SK-N-DZ (cell line): ENCODE measurements around the gene PLEKHM3.

Experiments
- DNase-seq: peaks from one replicate; pipeline ENCODE4 v3.0.0-alpha.2; 2015; ENCODE audit warnings: low spot score

The PLEKHM3 gene

DNA sequence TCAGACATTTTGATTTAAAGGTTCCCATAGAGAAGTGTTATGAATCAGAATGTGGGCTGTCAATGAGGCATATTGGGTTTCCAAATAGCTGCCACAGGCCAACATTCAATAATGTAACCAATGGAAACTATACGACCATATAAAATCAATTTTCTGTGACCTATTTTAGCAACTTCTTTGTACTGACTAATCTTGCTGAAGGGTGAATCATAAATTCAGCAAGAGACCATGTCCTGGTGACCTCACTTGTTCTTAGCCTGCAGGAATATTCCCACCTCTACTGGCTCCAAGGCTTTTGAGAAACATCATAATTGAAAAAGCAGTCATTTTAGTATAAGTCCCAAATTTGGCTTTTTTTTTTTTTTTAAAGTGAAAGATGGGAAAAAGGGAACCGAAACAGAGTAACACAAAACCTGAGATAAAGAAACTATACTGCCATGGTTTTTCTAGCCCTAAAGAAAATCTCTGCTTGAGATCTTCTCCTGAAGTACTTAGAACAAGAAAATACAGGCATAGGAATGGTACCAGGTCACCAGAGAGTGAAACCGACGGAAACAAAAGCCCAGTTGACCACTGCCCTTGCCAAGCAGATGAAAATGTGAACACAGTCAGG, 32.1 kb downstream of the PLEKHM3 start:
- no peak for DNase-seq

DNA sequence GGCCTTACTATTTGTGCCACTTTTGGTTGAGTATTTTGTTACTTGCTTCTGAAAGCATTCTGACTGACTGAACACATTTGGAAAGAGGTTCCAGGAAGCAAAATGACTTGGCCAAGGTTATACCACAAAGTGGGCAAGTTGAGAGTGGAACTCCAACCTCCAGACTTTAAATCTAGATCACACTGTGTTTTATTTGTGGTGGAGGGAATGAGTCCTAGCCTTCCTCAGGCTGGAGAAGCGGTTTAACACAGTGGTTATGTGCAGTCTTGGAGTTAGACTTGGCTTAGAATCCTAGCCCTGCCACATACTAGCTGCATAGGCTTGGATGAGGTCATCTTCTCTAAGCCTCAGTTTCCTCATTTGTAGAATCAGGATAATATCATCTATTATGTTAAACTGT, 33.4 kb downstream of the PLEKHM3 start:
- no peak for DNase-seq

DNA sequence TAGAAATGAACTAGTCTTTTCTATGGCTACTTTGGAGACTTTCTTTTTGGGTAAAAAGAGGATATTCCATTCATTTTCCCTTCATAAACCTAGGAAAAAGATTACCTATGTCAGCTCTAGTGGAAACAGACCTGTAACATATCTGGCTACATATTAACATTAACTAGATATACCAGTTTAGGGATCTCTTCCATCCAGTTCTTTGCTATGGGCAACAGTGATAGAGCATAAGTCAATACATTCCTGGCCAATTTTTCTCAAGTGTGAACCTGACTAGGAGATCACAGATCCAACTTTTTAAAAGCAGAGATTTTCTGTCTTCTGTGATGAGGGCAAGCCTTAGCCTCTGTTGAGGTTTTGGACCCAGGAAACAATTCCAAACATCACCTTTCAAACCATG, 34.5 kb downstream of the PLEKHM3 start:
- DNase-seq = no peak

DNA sequence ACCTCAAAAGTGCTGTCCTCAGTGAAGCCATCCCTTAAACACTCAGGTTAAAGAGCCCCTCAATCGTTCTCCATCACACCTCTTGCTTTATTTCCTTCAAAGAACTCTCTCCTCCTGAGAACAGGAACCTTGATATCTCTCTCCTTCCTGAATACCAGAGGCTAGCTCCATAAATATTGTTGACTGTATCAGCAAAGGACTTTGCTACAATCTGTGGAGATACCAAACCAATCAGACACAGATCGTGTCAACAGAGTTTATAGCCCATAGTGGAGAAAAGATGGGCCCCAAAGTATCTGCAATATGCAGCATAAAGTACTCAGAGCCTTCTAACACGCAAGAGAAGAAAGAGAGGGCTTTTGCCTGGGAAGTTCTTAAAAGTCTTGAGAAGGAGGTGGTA, 36.4 kb downstream of the PLEKHM3 start:
- DNase-seq = no peak

DNA sequence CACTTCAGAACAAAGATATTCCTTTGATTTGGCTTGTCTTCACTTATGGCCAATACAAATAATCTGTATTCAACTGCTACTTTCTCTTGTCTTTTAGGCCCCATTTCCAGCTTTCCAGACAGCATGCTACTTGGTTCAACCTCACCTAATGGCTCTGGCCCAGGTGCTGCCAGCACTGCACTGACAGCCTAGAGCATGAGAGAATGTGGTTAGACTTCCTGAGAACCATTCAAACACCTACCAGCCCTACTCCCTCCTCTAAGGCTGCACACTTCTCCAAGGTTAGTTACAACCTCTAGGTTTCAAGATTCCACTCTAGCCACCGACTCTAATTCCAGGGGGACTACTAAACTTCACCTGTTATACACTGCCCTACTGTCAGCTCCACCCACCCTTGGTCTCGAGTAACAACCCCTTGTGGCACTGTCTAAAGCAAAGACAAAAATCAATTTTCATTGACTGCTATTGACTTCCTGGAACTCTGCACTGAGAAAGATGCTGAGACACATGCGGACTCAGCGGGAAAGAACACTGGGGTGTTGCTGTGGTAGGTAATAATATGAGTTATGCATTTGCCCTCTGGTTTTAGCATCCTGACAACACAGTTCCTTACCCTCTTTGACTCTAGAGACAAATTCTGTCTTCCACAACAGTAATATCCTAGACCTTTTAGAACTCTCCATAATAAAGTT, 38.2 kb downstream of the PLEKHM3 start:
- no peak for DNase-seq

DNA sequence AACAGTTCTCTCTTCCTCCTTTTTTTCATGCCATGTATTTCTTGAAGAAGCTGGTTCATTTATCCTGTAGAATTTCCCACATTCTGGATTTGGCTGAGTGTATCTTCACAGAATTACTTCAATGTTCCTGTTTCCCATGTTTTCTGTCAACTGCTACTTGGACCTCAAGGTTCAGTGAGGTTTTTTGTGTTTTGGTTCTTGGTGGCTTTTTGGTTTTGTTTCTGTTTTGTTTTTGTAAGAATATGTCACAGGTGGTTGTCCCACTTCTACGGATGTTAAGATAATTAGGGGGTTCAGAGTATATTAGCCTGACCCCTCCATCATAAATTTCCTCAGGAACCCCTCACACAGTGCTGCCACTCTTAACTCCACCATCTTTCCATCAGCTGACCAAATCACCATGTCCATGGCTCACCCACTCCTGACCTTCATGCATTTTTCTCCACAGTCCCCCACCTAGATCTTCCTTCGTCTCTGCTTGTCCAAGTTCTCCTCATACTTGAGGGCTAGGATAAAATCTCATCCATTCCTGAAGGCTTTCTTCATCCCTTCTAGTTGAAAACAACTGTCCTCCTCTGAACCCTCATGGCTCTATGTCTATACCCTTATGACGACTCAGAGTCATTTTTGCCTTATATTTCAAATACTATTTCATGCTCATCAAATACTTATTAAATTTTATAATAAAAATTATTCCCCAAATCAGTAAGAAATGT, 40.4 kb downstream of the PLEKHM3 start:
- no peak for DNase-seq

DNA sequence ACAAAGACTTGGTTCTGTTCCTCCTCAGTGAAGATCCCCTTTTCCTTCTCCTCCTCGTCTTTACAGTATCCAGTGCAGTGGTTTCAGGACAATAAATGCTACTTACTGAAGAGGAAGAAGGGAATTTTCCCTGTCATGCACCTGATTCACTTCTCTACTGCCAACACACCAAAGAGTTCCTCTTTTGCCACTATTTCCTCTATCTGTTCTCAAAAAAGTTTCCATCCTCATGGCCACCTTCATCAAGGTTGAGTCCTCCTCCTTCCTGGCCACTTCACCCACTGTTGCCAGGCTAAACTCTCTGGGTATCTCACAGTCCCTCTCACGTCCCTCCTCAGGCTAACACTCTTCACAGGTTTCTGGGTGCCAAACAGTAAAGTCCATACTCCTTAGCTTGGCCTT, 41.7 kb downstream of the PLEKHM3 start:
- DNase-seq = no peak

DNA sequence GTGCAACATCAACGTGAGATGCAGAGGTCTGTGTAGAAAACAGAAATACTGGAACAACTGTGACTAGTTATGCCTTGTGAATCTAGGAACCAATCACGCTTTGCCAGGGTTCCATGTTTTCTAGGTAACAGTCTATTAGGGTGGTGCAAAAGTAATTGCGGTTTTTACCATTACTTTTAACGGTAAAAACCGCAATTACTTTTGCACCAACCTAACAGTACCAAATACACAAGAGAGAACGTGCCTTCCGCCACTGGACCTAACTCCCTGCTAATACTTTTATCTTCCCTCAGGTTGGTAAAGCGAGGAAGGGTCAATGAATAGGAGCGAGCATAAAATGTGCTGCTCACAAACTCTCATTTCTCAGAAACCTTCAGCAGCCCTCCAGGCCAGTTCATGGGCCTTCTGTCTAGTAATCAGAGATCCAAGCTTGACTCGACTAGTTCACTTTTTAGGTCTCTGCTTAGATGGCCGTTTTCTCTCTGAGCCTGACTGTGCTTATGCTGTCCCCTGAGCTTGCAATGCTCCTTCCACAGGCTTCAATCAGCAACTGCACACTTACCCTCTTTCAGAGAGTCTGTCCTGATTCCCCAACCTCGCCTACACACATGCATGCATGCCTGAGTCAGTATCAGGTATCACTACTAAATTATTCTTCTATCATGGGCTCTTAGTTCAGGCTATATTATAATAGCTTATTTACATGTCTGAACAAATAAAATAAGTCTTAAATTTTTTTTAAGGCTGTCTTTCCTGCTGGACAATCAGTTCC, 47.0 kb downstream of the PLEKHM3 start:
- no peak for DNase-seq

DNA sequence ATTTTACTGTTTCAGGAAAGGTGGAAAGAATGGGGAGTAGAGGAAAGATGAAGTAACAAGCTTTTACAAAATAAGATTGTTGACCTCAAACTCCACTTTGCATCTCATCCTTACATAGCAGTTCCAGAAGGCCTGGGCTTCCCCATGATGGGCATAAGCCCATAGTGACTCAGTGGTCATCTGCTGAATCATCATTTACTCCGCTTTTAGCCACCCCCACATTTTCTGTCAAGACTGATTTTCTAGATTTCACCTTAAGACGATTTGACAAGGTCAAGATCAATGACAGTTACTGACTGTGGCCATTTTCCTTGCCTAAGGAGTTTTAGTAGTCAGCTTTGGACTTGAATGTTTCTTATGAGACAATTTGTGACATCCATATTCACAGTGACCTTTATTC, 49.4 kb downstream of the PLEKHM3 start:
- DNase-seq = no peak

DNA sequence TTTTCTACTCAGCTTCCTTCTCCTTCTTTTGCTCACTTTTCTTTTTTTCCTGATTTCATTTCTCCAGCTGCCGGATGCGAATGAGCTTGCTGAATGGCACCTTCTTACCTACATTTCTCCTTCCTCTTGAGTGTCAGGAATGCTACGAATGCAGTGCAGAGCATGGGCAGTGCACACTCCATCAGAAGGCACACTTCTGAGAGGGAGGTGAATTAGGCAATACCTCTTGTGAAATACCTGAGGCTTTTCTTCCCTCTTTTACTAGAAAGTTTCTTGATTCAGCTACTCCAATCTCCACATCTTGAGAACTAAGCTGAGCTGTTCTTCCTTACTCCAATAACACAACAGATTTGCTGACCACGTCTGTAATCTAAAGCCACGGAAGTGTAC, 51.1 kb downstream of the PLEKHM3 start:
- DNase-seq = no peak

DNA sequence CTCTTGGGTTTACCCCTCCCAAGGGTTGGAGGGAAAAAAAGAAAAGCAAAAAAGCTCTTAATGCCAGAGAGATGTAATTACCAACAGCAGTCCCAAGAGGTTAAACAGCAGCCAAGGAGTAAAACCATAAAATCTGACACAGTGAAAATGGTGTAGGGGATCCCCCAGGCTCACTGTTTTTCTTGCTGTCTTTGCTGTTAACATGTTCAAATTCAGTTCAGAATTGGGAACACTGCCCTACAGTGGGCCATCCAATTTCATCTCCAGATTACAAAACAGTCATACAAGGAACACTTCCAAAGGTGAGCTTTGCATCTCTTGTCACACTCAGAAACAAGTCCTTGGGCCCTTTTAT, 54.5 kb downstream of the PLEKHM3 start:
- DNase-seq = no peak

DNA sequence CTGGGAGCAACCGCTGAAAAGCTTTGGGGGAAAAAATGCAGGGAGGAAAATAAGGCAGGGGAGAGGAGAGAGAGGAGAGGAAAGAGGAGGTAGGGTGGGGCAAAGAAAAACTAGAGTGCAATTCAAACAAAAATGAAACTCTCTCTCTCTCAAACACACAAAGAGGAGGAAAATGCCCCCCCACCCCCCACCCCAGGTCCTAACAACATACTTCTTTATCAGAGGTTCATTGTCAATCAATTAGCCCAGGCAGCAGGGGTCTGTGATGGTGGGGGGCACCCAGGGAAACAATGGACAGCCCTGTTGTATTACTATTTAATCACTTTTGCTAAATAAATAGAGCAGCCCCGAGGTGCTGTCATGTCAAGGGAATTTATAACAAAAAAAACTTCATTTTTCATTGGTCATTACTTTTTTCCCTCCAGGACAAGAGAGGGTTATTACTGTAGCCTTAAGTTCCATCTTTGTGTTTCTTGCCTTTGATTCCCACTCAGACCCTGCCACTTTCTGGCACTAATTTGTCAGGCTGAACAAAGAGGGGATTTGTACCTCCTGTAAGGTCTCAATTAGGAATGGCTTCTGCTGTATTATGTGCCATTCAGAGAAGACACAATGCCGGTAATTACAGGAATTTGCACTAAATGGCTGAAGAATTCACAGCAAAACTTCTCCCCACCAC, 55.0 kb downstream of the PLEKHM3 start:
- DNase-seq = no peak

DNA sequence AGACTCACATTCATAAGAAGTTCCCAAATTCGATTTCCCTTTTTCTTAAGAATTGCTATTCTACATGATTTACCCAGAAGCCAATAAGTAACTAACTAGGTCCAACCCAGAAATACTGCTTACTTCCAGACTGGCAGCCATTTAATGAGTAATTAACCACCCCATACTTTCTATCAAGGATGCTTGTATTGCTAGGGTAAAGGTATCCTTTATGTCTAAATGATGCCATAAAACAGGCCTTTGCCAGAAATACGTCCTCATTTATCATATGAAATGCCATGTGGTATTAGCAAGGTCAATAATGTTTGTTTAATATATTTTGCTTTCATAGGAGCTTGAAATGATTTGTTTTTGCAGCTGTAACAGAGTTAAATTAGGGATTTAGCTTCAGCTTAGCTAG, 56.1 kb downstream of the PLEKHM3 start:
- no peak for DNase-seq

DNA sequence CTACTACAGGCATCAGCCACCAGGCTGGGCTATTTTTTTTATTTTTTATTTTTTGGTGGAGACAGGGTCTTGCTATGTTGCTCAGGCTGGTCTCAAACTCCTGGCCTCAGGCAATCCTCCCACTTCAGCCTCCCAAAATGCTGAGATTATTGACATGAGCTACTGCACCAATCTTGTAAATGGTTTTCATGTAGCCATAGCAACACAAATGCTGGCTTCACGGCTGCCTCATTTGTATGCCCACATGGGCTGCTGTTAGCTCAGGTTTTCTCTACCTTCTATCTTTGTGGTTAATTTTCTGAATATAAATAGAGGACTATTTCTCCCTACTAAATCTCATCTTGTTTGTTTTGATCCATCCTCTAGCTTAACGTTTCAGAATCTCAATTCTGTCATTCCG, 58.2 kb downstream of the PLEKHM3 start:
- DNase-seq = no peak

DNA sequence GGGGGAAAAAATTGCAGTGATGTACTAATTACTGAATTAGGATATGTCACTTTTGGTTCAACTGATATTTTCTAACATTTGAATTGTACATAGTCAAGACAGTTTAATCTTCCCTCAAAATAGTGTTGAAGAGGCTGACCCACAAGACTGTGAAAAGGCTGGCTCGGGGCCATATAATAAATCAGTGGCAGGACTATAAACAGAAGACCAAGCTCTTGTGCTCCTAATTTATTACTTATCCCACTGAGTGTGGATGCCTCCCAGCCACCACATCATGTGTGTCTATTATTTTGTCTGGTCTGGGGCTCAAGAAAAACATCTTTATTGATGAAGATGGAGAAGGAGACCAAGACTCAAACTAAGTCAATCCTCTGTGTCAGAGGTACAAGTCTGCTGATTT, 64.4 kb downstream of the PLEKHM3 start:
- DNase-seq = no peak

DNA sequence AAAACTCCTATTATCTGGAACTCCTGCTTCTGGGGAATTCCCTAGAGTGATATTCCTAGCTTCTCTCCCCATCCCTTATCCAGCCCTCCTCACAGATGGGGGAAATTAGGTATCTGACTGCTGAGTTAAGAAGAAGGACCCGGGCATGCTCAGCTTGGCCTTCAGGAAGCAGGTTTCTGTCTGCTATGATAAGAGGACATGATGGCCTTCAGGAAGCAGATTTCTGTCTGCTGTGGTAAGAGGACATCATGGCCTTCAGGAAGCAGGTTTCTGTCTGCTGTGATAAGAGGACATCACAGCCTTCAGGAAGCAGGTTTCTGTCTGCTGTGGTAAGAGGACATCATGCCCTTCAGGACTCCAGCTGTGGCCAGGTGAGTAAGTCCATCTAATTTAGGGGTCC, 65.2 kb downstream of the PLEKHM3 start:
- DNase-seq = no peak

DNA sequence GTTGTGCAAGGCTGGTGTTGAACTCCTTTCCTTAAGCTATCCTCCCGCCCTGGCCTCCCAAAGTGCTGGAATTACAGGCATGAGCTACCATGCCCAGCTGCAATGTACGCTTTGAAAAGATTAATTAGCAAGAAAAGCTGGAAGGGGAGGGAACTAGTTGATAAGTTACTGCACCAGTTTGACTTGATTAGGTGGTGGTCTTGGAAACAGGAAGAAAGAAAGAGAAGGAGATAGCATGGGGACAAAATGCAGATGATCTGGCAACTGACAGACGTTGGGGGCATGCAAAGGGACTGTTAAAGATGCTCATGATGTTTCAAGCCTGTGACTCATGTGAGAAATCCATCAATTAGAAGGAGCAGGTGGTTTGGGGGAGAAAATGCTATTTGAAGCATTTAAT, 68.6 kb downstream of the PLEKHM3 start:
- DNase-seq = no peak

DNA sequence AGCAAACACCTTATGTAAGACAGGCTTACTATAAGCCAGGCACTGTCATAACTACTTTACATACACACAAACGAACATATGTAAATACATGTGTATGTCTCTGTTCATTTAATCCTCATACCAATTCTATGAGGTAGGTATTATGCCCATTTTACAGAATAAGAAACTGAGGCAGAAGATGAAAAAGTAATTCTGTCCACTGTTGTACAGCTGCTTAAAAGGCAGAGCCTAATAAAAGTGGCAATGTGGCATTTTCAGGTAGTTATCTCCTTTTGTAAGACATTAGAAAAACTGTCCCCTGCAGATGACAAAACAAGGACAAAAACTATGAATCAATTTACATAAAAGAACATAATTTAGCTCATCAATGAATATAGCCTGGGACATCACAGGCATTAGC, 69.9 kb downstream of the PLEKHM3 start:
- DNase-seq = no peak

DNA sequence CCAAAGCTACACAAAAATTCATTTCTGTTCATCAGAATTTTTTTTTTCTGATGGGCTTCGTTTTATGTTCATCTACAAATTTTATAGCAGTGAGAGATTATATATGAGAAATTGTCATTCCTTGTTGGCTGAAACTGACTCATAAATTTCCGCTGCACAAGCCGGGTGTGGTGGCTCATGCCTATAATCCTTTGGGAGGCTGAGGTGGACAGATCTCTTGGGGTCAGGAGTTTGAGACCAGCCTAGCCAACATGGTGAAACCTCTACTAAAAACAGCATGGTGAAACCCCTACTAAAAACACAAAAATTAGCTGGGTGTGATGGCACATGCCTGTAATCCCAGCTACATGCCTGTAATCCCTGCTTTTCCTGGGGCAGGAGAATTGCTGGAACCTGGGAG, 72.0 kb downstream of the PLEKHM3 start:
- DNase-seq = no peak

DNA sequence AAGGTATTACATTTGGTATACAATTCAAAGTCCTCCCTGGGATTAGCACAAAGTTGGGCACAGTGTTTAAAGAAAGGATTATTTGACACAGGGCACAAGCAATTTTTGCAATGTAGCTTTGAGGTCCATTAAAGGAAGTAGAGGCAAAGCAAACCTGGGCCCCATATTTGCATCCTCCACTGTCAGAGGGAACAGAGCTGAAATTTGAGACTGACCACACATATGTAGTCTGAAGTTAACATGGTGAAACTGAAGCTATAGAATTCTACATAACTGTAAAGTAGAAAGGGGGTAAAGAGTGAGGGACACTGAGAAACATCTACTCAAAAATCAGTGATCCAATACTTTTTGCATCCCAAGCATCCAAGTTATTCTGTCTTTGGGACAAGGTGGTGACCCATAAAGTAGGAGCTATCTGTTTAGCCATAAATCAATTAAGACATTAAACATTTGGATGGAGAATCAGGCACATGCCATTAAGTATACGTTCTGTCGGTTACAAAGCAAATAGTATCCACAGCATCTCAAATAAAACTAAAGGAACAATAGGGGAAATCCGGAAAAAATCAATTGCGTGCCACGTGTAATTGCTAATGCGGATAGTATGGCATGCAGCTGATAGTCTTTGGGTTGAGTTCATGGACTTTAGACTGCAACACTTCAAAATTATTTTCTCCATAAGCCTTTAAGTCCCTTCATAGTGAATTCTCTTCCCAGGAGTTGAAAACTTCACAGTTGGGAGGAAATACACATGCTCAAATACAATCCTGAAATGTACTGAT, 72.6 kb downstream of the PLEKHM3 start:
- no peak for DNase-seq
